Measurements from ENCODE around the gene TMEM154.

Gene TMEM154

DNA sequence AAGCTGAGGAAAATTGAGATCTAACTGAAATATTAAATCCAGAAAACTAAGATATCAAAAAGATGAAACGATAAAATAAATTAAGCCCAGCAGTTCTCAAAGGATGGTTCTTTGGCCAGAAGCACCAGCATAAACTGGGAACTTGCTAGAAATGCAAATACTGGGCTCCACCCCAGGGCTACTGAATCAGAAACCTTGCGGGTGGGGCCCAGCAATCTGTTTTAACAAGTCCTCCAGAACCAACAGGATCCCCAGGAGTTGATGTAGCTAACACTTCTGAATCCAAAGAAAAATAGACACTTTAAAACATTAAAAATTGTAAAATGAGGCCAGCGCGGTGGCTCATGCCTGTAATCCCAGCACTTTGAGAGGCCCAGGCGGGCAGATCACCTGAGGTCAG is 14.1 kb upstream of the TMEM154 start:
- H3K27me3 ChIP-seq (replicated peaks) = no peaks in the 10 kb centered on the region
- H3K27ac ChIP-seq = no peak overlapping the region
- in situ Hi-C loops (cut with HindIII; ENCODE audit: low pct_ligation_motif_present, low sequenced_read_pairs) = no loop called here
- TF ChIP-seq, protein P1, sequence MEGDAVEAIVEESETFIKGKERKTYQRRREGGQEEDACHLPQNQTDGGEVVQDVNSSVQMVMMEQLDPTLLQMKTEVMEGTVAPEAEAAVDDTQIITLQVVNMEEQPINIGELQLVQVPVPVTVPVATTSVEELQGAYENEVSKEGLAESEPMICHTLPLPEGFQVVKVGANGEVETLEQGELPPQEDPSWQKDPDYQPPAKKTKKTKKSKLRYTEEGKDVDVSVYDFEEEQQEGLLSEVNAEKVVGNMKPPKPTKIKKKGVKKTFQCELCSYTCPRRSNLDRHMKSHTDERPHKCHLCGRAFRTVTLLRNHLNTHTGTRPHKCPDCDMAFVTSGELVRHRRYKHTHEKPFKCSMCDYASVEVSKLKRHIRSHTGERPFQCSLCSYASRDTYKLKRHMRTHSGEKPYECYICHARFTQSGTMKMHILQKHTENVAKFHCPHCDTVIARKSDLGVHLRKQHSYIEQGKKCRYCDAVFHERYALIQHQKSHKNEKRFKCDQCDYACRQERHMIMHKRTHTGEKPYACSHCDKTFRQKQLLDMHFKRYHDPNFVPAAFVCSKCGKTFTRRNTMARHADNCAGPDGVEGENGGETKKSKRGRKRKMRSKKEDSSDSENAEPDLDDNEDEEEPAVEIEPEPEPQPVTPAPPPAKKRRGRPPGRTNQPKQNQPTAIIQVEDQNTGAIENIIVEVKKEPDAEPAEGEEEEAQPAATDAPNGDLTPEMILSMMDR (IDR thresholded peaks at IDR 0.05; ENCODE audit: low read depth, low read length, missing control alignments) = no peak
- H3K4me3 ChIP-seq (ENCODE audit: low read depth, low read length) = no peak overlapping the region
- no peaks in the 10 kb centered on the region for H3K36me3 ChIP-seq (replicated peaks)
- no peak for DNase-seq

DNA sequence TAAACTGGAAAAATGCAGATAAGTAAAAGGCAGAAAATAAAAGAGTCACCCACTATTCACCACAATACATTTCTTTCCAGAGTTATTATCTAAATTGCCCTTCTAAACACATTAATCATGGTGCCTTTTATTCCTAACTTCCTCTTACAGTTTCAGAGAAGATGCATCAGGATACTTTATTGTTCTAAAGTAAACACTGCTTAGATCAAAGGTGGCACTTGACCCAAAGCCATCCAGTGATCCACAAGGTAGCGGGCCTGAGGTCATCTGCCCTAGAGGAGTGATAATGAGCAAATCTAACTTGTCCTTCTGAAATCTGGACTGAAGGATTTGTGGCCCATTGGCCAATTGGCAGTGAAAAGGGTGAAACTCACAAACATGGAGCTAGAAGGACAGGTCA is 12.0 kb upstream of the TMEM154 start:
- in situ Hi-C loops (cut with HindIII; ENCODE audit: low pct_ligation_motif_present, low sequenced_read_pairs) = no loop called here
- DNase-seq = no peak
- TF ChIP-seq, protein P1 (IDR thresholded peaks at IDR 0.05; ENCODE audit: low read depth, low read length, missing control alignments) = no peak
- Histone ChIP-seq H3K27me3 (replicated peaks) (no peaks in the 10 kb centered on the region), H3K27ac (no peak overlapping the region), H3K4me3 (ENCODE audit: low read depth, low read length) (no peak overlapping the region), H3K36me3 (replicated peaks) (no peaks in the 10 kb centered on the region)

DNA sequence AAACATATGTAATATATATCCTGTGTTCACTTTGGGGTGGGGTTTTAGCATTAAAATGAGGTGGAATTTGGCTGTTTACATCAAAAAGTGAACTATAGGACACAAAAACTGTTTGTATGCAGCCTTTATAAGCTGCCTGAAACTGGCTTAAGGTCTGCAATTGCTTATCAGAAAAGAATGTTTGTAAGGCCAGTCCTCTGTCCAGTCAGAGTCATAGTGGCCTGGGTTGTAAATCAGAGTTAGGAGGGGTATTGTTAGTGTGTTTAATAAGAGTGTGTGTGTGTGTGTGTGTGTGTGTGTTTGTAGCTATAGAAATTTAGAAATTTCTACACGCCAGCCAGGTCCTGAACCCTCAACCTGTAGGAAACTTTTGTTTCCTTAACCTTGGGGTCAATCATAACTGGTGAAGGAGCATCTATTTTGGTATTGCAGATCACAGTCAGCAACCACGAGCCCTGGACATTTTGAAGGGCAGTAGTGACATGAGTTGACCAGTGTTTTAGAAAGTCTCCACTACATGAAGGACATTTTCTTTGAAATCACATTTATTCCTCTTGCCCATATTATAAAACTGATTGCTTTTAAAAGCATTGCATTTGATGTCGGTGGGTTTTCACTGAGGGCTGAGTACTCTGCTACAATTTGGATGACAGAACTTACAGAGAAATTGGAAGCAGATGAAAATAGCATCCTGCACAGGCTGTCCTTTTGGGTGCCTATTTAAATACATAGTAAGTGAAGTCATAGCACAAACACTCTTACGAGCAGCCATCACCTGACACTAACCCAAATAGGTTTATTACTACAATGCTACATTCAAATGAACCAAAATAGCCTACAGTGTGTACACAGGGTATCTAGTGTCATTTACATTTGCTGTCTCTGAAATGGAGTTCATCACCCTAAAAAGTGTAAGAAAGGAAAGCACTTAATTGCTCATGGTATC is 11.2 kb upstream of the TMEM154 start:
- Histone ChIP-seq H3K36me3 (replicated peaks) (no peaks in the 10 kb centered on the region), H3K27ac (no peak overlapping the region), H3K4me3 (ENCODE audit: low read depth, low read length) (no peak overlapping the region), H3K27me3 (replicated peaks) (no peaks in the 10 kb centered on the region)
- DNase-seq = no peak
- in situ Hi-C loops (cut with HindIII; ENCODE audit: low pct_ligation_motif_present, low sequenced_read_pairs) = no loop called here
- TF ChIP-seq, protein P1 (IDR thresholded peaks at IDR 0.05; ENCODE audit: low read depth, low read length, missing control alignments) = no peak

DNA sequence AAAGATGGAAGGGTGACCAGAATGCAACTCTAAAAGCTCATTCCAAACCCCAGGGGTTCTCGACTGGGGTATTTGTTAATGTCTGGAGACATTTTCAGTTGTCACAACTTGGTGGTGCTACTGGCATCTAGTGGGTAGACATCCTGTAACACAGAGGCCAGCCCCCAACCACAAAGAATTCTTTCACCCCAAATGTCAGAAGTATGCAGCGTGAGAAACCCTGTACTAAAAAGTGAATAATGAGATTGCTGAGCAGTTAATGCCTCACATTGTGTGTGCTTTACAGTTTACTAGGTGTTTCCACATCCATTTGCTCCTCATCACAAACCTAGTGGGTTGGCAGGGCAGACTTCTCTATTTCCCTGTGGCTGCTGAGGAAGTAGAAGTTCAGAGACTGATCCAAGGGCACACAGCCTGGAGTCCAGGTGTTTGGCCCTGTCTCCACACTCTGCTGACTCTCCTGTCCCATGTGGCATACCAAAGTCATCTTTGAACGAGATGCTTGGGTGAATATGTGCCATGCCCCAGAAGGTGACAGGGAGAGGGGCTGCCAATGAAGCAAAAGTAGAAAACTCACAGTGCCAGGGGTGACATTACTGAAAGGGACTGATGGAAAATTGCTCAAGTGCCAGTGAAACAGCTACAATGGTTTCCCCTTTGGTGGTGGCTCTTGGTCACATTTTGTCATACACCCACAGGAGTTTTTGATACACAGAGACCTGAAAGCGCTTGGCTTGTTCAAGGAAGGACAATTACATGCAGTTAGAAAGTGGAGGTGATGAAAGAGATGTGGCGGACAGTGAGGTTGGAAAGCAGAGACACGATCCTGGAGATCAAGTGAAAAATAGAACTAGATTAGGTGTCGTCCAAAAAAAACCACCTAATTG is 10.1 kb upstream of the TMEM154 start:
- H3K27ac ChIP-seq = no peak overlapping the region
- in situ Hi-C loops (cut with HindIII; ENCODE audit: low pct_ligation_motif_present, low sequenced_read_pairs) = no loop called here
- DNase-seq = no peak
- H3K4me3 ChIP-seq (ENCODE audit: low read depth, low read length) = no peak overlapping the region
- TF ChIP-seq, protein P1 (IDR thresholded peaks at IDR 0.05; ENCODE audit: low read depth, low read length, missing control alignments) = no peak
- no peaks in the 10 kb centered on the region for H3K36me3 ChIP-seq (replicated peaks)
- no peaks in the 10 kb centered on the region for H3K27me3 ChIP-seq (replicated peaks)

DNA sequence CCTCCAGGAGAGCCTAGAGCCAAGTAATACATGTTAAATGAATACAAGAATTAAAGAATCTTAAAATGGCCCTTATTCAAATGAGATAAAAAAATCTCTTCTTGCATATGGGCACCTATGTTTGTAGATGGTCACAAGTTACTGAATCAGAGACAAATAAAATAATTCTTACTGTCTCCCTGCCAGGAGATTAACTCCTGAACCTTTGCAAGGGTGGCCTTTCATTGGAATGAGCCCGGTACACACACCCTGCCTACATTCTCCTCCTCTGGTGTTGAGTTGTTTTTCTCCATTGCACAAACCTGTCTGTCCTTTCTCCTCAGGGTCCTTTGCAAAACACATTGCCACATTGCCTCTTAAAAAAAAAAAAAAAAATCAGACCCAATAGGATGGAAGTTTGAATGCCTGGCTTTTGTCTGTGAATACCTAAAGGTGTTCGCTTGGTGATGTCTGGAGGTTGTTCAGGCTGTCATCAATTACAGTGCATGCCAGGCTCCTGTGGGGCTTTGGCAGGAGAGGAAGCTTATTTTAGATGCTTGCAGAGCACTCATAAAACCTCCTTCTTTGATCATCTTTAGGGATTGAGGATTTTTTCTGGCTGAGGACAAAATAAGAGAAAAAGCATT is 8.3 kb upstream of the TMEM154 start:
- in situ Hi-C loops (cut with HindIII; ENCODE audit: low pct_ligation_motif_present, low sequenced_read_pairs) = no loop called here
- no peak overlapping the region for H3K4me3 ChIP-seq (ENCODE audit: low read depth, low read length)
- H3K27me3 ChIP-seq (replicated peaks) = no peaks in the 10 kb centered on the region
- H3K36me3 ChIP-seq (replicated peaks) = no peaks in the 10 kb centered on the region
- DNase-seq = no peak
- no peak overlapping the region for H3K27ac ChIP-seq
- TF ChIP-seq, protein P1 (IDR thresholded peaks at IDR 0.05; ENCODE audit: low read depth, low read length, missing control alignments) = no peak
